Right ventricle myocardium inferior (tissue), 1 donor: ENCODE results near the gene CALN1. TPM values are rescaled to one million over a fixed set of nuclear protein-coding genes. Genes with fewer than 3 reads are reported as not detected.
"Not testable (repeated sequence)": the region's sequence is repeated elsewhere in the genome, so short reads cannot be mapped to it uniquely, and the experiment has no call there.

Experiments
- ATAC-seq: fragments of 200-7000 bp; cut with Tn5 transposase; one replicate; pipeline ENCODE4 v1.9.1; 2020; ENCODE audit warnings: mild to moderate bottlenecking, moderate library complexity
- DNase-seq: peaks from one replicate; pipeline ENCODE4 v3.0.0; 2021; ENCODE audit errors: missing footprints
- intact Hi-C: fragments of 100-400 bp; cut with DNase I; formaldehyde crosslinking; loops from one replicate; pipeline ENCODE4 v1.11.0; 2022
- long read RNA-seq: library from polyadenylated mRNA; unstranded; transcript quantifications from one replicate; pipeline ENCODE4 v2.0.0, GENCODE V29; 2021
- total RNA-seq: library from RNA; stranded (reverse); fragmentation: NEBNext Ultra II Directional; extraction: Animal tissue kit (Norgen Biotek cat#: 25700); gene quantifications from one replicate; pipeline ENCODE4 v1.2.1, GENCODE V29; 2021
- donor health status: DM: no; HTN: yes; CAD: no; lungs with severe emphysema.

CALN1 gene
- not detected for total RNA-seq
- long read RNA-seq, result 0 reads

DNA sequence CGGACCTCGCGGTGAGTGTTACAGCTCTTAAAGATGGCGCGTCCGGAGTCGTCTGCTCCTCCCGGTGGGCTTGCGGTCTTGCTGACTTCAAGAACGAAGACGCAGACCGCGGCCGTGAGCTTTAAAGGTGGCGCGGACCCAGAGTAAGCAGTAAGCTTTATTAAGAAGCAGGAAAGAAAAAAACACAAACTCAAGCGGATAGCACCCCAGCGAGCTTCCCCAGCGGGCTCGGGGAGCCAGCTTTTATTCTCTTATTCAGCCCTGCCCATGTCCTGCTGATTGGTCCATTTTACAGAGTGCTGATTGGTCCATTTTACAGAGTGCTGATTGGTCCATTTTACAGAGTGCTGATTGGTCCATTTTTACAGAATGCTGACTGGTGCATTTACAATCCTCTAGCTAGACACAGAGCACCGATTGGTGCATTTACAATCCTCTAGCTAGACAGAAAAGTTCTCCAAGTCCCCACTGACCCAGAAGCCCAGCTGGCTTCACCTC is at the start of gene CALN1:
Gene CALN1, minus strand, starts transcription at position 218 of the 498 bp plus-strand sequence.
- intact Hi-C loops, ATAC-seq, DNase-seq: not testable (repeated sequence)

DNA sequence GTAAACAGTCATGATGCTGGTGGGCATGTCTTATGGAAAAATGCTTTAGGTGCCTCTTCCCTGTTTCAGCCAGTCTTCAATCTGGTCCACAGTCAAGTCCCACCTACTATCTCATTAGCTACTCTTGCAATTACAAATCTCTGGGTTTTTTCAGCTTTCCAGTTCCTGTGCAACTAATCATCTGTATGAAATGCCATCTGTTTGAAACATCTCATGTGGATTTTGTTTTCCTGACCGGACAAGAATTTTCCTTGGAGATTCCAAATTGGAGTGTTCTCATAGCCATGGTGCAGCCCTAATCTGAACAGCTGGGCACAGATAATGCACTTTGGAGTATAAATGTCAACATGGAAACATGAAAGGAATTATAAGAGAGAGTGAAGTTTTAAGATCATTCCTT is 41.3 kb upstream of the CALN1 start:
- no peak for DNase-seq
- no peak for ATAC-seq
- intact Hi-C loops, result no loop called here

DNA sequence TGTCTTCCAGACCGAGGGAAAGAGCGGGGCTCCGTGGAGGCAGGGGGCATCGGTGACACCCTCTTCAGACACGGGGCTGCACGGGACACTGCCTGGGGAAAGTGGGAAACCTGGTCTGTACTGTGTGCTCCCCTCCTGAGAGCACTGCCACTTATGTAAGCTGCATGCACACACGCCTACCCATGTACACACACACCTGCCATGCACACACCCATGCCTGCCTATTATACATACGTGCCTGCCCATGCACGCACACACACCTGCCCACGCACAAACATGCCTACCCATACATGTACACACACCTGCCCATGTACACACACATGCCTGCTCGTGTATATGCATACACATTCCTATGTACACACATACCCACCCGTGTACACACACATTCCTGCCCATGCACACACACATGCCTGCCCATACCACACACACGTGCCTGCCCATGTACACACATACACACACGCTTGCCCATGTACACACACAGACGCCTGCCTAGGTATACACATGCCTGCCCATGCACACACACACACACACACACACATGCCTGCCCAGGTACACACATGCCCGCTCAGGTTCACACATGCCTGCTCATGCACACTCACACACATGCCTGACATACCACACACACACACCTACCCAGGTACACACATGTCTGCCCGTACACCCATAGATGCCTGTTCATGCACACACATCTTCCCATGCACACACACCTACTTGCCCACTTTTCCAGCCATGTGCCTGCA is 35.5 kb upstream of the CALN1 start:
- ATAC-seq, result no peak
- DNase-seq, result no peak
- intact Hi-C loops, result no loop called here

DNA sequence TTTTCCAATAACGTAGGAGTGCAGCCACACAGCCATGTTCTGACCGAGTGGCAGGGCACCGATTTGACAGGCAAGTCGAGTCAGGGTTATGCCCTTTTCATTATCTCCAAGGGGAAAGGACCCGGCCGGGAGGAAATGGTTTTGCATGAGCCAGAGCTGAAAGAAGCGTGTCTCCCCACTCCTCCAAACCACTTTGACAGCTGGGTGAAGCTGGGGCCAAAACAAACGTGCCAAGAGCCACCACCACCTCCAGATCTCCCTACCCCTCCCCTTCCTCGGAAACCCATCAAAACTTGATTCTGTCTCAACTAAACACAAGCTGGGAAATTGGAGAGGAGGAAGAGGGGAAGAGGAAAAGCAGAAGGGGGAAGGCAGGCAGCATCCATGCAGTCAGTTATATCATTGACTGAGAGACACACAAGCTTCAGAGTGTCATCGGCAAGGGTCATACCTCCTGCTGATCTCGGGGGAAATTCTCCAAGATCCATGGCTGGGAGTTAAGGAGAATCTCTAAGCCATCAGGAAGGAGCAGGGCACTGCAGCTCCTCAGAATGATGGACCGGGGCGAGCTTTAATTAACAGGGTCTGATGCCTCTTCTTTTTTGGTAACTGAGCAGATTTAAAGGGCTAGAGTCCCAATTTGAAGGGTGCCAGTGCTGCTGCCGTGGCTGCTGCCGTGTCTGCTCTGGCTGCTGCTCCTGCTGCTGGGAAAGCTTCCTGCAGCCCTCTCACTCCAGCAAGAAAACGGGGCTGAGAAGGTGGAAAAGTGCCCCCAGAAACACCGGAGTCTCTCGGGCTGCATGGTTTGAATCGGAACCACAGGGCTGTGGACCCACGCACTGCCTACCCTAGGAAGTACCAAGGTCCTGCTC is 34.7 kb upstream of the CALN1 start:
- intact Hi-C loops, result no loop called here
- no peak for DNase-seq
- no peak for ATAC-seq

DNA sequence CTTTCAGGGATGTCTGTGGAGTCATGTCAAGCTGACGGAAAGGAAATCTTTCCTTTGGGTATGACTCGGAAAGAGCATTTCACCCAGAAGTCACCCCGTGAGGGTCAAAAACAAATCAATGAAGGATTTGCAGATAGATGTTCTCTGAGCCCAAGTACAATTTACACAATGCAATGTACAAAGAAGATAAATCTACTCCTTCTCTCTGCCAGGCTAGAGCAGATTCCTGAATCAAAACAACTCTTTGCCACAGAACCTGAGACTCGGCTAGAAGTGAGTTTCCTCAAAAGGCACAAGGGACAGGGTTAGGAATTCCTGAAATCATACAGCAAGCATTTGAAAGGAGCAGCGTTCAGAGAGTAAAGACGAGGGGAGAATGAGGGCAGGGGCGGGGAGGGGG is 34.0 kb upstream of the CALN1 start:
- ATAC-seq (no peak), DNase-seq (no peak)

DNA sequence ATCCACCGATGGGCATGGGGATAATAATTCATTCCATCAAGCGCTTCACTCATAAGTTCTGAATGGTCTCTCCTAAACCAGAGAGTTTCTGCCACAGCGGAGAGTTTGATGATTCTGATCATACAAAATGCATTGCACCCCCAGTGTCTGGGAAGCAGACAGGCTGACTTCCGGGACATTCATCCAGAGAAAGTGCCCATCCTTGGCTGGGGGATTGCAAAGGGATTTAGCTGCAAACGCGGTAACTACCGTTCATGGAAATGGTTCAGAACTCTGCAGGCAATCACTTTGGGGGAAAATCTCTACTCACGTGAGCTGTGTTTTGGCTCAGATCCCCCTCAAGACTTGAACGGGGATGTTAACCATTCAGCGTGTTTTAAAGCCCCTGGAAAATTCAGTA is 33.4 kb upstream of the CALN1 start:
- no peak for DNase-seq
- no peak for ATAC-seq
- intact Hi-C loops, result no loop called here

More for the DNA sequence above, 34.0 kb upstream of the CALN1 start:
- intact Hi-C loops, result no loop called here

DNA sequence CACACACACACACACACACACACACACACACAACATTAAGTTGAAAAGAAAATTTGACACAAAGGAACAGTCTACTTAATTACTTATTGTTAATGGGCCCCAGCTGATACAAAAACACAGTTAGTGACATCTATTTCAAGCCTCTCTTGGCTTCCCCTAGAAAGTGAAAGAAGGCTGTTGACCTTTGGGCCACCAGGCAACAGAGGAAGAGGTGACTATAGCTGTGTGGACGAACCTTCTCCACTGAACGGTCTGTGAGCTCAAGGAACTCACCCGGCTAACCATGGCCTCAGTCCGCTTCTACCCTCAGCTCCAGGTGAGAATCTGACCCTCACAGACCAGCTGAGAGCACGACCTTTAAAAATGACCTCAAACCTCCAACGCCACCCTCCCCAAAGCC is 32.9 kb upstream of the CALN1 start:
- no peak for ATAC-seq
- intact Hi-C loops, result no loop called here
- DNase-seq, result no peak

DNA sequence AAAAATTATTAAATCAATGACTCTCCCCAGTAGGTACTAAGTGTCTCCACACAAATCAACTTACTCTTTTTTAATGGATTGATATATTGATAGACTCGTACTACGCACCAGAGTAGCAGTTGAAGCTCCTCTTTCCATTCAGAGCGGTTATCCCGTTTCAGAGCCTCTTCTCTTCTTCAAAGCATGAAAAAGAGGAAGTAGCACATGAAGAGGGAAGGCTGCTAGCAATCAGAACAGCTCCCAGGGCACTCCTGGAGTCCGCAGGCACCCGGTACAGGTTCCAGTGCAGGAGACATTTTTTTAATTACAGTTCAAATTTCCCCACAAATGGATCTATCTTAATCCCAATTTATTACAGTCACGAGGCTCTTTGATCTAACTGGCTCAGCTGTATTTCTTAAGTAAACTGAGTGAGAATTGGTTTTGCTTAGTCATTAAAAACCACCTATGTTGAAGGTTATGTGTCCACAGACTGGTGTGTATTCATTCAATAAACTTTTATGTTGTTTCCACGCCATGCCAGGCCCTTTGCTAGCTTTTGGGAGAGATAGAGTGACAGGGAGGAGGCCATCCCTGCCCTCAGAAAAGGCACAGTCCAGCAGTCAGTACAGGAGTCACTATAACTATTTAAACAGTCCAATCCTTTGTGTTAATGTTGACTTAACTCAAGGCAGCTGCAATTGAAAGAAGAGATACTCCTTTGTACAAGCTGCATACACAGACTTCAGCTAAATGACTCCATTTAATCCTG is 32.1 kb upstream of the CALN1 start:
- ATAC-seq, result no peak
- DNase-seq, result no peak
- intact Hi-C loops, result no loop called here

DNA sequence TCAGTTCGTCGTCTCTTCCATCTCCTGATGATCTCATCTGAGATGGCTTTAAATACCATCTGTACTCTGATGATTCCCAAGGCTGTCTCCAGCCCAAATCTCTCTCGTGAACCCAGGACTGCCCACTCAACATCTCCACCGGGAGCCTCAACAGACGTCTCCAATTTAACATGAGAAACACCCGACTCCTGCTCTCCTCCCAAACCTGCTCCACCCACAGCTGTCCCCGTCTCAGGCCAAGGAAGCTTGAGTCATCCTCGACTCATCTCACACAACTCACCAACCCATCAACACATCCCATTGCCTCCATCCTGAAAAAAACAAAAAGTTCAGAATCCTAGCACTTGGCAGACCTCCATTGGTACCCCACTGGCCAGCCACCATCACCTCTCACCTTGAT is 29.7 kb upstream of the CALN1 start:
- no peak for DNase-seq
- no peak for ATAC-seq
- intact Hi-C loops, result no loop called here

DNA sequence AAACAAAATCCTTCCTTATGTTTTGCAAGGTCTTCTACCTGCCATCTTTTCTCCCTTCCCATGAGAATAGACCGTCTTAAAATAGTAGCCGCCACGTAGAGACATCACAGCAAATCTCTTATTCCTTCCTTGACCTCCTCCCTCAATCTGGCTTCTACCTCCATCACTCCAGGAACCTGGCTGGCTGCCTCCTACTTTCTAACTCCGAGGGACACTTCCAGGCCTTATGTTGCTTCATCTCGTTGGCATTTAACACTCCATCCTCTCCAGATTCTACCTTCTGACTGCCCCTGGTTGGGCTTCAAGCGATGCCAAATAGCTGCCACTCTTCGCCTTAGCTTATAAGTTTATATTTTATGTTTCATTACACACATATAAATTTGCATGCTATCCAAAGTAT is 26.4 kb upstream of the CALN1 start:
- DNase-seq (no peak), ATAC-seq (no peak)
- intact Hi-C loops, result no loop called here

DNA sequence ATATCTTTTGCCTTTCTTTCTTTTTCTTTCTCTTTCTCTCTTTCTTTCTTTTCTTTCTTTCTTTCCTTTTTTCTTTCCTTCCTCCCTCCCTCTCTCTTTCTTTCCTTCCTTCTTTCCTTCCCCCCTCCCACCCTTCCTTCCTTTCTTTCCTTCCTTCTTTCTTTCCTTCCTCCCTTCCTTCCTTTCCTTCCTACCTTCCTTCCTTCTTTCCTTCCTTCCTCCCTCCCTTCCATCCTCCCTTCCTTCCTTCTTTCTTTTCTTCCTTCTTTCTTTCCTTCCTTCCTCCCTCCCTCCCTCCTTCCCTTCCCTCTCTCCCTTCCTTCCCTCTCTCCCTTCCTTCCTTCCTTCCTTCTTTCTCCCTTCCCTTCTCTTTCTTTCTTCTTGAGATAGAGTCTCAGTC is 25.5 kb upstream of the CALN1 start:
- no peak for ATAC-seq
- intact Hi-C loops, result no loop called here

DNA sequence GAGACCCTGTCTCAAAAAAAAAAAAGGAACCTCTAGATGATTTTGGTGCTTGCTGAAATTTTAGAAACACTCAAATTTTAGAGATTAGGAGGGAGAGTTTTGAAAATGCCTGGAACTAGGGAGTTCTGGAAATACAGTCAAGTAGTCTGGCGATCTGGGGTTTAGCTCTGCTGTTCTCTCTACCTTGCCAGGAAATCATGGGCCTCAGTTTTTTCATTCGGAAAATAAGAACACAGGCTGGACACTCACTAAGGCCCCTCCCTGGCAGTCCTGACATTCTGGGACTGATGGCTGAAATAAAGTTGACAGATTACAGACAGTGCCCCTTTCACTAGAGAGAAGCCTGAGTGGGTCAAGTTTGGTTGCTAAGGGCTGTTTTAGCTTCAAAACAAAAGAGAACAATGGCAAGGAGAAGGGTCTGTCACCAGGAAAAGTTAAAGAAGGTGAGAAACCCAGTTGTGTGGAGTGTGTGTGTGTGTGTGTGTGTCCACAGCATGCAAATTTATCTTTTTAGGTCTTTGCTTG is 25.0 kb upstream of the CALN1 start:
- DNase-seq (no peak), ATAC-seq (no peak)
- intact Hi-C loops, result no loop called here

More for the DNA sequence above, 25.5 kb upstream of the CALN1 start:
- DNase-seq, result no peak

DNA sequence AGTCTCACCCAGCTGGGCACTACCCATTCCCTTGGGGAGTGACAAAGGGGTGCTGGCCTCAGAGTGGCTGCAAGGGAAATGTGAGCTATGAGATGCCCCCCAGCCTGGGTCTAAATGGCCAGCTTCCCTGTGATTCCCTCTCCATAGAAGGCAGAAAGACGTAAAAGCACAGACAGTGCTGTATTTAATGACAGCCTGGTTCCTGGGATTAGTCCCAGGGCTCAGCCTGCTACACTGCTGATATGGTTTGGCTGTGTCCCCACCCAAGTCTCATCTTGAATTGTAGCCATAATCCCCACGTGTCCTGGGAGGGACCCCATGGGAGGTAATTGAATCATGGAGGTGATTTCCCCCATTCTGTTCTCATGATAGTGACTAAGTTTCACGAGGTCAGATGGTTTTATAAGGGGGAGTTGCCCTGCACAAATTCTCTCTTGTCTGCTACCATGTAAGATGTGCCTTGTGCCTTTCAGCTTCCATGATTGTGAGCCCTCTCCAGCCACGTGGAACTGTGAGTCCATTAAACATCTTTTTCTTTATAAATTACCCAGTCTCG is 23.9 kb upstream of the CALN1 start:
- intact Hi-C loops, result no loop called here
- DNase-seq, result no peak
- ATAC-seq, result peak; percentile 61

DNA sequence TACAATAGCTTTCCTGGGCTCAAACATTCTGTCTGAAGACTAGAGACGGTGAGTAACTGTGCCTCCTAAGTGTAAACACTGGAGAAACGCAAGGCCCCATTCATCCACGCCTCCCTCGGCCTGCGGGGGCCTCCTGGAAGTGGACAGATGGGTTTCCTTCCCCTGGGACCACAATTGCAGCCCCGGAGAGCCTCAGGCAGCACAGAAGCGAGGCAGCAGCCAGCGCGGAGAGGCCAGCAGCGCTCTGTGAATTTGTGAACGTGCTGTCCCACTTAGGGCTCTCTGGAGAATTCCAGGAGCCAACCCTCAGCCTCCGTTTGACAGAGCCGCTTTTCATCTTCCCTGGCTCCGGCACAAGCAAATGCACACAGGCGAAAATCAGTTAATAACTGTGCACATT is 23.2 kb upstream of the CALN1 start:
- ATAC-seq (peak; percentile 87), DNase-seq (peak; percentile 73)
- intact Hi-C loops, result no loop called here

DNA sequence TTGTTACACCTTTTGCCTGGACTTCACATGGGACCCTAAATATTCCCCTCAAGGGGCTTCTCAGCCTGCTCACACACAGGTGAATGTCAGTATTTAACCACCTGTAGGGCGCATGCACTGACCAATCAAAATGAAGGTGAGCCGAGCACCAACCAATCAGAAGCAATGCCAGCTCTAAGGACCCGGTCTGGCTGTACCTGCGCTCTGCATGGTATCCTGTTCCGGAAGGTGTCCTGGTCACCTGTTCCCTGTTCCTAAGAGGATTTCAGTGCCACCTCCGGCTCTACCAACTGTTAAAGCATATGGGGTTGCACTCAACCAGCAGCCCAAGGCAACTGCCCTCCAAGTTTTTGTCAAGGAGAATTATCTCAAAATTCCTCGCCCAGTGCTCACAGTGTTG is 18.4 kb upstream of the CALN1 start:
- intact Hi-C loops, result no loop called here
- DNase-seq (no peak), ATAC-seq (no peak)

DNA sequence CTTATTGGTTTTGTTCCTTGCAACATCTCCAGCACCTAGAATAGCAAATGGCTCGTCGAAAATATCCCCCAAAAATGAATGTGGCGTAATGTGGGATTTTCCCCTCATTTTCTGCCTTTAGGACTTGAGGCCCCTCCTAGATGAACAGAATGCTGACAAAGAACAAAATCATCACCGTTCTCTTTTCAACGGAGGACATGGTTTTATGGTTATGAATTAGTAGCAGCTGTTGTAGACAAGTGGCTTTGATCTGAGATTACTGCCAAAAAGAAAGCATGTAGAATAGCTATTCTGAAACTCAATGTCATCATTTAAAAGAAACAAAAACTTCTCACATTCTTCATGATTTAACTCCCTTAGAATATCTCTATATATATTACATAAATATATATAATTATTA is 17.2 kb upstream of the CALN1 start:
- DNase-seq (no peak), ATAC-seq (no peak)
- intact Hi-C loops, result no loop called here

DNA sequence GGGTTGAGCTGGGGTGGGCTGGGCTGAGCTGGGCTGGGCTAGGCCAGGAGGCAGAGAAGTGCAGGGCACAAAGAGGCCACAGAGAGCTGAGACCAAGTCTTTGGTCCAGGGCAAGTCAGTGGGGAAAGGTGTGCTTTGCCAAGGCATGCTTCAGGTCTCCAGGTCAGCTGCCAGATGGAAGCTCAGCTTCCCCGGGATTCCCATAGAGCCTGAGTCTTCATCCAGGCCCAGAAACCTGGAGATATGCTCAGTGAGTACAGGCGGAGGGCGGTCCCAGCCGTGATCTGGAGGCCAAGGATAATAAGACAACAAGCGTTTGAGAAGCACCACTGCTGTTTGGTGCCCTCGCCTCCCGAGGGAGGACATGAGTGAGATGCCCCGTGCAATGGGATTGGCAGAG is 4.7 kb upstream of the CALN1 start:
- no peak for DNase-seq
- intact Hi-C loops, result no loop called here
- ATAC-seq, result no peak

DNA sequence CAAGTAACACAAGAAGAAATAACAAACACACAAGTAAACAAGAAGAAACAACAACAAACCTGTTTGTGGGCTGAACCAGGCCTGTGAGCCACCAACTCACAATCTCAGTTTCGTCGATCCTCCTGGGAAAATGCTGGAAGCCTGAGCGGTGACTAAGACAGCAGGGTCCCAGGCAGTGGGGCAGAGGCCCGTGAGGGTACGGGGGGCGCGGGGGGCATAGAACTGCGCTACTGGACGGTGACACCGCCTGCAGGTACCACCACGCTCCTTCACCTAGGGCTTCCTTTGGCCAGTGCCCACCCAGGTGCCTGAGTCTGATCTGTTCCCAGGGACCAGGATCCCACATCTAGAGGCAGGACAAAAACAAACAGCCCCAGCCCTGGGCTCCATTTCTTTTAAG is 3.4 kb upstream of the CALN1 start:
- DNase-seq (no peak), ATAC-seq (no peak)
- intact Hi-C loops, result no loop called here

DNA sequence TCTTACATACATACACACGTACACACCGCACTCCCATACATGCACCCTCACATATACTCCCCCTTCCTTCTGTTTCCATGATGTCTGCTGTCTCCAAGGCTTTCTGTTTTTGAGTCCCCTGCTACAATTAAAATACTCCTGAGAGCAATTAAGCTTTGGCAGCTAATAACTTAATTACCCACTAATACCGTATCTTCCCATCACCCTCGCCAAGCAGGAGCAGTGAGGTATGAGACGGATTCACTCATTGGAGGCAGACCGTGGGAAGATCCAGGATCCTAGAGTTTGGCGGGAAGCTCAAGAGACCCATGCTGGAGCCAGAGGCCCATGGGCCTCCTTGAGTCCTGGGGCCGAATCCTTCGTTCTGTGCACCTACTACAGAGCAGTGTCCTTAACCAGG is 1.7 kb upstream of the CALN1 start:
- no peak for ATAC-seq
- no peak for DNase-seq
- intact Hi-C loops, result no loop called here
